Activated gamma-delta T cell treated with anti-CD3 and anti-CD28 coated beads, Interleukin-2, amount 50 U/mL, for 16 hours (primary cell): ENCODE data around the gene CARD9.

Experiments used
- DNase-seq: peaks from one replicate; pipeline ENCODE4 v3.0.0-alpha.2; 2020; ENCODE audit warnings: low read depth

CARD9 gene

GRCh38 chr9:136380381-136380780 lies 6.9 kb upstream of the CARD9 start:
- no peak for DNase-seq

- DNase-seq = no peak
These were observed 6.4 kb upstream of the CARD9 start for GRCh38 chr9:136379891-136380290.

DNA sequence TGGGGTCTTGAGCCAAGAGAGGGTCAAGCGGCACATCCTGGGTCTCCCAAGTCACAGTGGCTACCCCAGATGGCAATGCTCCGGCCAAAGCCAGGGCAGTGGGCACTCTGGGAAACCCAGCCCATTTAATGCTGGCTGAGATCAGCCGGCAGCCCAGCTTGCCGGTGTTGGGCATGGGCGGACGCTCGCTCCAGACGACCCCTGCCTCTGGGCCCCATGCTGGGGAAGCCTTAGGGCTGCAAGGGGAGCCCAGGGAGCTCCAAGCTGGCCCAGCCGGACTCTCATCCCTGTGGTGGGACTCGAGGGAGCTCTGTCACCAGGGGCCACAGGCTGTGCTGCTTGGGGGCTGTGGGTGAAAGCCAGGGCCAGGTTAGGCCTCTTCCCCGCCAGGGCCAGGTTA lies 5.9 kb upstream of the CARD9 start:
- no peak for DNase-seq

DNA sequence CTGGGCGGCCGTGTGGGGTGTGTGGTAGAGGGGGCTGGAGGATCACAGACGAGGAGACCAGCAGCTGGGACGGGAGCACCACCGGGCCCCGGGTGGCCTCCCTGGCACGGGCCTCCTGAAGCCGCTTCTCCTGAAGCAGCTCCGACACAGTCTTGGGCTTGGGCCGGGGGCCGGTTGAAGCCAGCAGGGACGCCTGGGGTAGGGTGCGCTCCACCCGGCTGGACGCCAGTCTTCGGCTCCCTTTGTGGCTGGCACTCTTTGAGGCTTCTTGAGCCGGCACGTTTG lies 5.5 kb upstream of the CARD9 start:
- DNase-seq = no peak

DNA sequence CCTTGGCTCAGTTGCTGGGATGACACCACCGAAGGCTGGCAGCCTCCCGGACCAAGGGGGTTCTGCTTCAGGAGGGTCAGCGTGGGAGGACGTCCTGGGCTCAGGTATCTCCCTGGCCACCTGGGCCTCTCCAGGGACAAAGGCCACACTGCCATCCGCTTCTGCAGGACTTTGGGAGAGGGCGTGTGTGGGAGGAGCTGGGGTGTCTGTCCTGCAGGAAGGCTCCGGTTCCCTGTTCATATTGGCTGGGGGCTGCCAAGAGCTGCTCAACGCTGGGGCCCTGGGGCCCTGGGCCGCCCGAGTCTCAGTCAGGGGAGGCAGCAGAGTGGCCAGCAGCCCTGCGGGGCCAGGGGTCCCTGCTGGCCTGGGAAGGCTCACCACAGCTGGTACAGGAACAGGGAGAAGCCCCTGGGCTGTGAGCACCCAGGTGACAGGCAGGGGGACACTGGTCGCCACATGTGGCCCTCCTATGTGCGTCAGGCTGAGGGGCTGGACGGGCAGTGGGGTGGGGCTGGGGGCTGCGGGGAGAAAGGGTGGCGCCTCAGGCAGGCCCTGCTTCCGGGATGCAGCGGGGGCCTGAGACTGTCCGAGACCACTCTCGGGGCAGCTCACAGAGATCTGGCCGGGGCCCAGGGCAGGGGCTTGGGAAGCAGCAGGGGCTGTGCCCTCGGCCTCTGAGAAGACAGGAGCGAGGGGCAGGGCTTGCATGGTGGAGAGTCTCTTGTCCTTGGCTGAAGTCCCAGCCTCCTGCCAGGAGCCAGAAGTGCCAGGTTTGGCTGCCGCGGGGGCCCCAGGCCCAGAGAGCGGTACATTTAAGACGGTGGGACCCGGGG lies 4.9 kb upstream of the CARD9 start:
- no peak for DNase-seq

- no peak for DNase-seq
These were observed 4.1 kb upstream of the CARD9 start for GRCh38 chr9:136377341-136378169.

DNA sequence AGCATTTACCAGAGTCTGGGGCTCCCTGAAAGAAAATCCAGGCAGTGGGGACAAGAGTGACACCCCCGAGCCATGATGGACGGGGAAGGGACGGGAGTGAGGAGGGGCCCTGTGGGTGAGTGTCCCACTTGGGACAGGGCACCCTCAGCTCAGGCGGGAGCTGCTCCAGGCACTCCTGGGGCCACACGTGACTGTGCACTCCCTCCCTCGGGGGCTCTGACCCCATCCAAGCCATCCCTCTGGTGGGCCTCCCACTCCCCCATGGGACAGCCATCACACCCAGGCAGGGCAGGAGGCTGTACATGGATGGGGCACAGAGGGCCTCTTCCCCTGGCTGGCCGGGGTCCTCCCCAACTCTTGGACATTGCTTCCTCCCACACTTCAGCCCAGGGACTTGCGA lies 3.0 kb upstream of the CARD9 start:
- DNase-seq = no peak

- DNase-seq = no peak
These were observed 1.6 kb upstream of the CARD9 start for GRCh38 chr9:136375096-136375495.

DNA sequence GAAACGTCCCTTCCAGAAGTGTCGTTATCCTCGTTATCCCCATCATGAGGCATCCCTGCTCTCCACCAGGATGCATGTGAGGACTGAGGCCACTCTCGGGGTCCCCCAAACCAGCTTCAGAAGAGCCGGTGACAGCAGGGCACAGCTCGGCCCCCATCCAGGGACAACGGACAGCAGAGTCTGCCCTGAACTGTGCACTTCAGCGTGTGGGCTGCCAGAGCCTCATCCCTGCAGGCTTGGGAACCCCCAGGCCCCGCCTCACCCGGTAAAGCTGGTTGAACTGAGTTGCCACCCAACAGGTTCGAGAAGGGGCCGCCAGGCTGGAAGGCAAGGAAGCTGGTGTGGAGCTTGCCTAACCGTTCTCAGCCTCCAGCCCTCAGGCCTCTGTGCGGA lies 710 bp upstream of the CARD9 start:
- DNase-seq = no peak

DNA sequence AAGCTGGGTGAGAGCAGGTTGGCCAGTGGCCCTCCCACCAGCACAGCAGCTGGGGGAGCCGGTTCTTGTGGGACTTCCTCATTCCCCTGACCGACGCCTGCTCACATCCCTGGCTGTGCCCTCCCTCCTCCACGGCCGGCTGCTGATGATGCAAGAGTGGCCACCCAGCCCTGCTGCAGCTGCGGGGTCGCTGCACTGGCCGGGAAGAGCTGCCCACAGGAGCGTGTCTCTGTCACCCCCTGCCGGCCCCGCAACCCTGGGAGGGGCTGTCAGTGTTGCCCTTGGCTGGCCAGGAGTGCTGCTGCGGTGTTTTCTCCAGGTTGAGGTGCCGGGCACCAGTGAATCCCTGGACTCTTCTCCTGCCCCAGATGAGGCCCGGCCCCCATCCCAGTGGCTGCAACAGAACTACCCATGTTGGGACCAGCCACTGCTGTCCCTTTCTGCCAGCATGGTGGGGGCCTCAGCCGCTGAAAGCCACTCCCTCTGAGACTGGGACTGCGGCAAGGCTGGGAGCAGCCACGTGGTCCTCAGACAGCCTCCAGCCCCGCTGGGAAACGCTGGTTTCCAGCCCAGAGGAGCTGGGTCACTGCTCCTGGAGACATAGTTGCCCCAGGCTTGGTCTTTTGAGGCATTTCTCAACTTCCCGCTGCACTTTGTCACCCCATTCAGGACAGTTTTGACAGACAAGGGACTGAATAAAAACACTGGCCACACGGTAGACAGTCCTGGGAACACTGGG lies 739 bp downstream of the CARD9 start:
- no peak for DNase-seq

DNA sequence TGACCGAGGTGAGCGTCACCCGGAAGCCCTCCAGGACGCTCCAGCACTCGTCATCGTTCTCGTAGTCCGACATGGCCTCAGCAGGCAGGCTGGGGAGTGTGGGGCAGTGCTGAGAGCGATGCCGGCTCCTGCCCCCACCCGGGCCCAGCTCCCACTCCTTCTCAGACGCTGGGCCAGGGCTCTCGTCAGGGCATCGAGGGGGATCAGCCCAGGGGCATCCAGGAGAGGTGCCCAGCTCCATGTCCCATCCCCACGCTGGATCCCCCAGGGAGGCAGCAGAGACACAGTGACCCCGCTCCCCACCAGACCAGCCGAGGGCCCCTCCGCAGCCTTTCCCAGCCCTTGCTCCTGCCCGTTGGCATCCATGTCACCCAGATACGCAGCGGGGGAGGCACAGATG lies 1.5 kb downstream of the CARD9 start:
- no peak for DNase-seq

DNA sequence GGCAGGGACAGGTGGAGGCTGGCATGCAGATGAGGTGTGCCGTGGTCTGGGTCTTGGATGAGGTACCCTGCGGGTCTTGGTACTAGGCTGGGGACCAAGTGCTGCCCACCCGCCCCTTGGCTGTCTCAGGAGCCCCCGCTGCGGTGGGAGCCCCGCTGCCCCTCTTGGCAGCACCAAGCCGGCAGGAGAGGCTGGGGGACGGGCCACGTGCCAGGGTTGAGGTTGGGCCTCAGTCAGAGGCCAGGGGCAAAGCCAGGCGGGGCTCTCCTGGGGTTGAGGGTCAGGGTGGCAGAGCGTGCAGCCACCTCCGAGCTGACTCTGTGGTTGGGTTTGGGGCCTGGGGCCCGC lies 2.0 kb downstream of the CARD9 start:
- no peak for DNase-seq

- DNase-seq = no peak
These were observed 2.6 kb downstream of the CARD9 start for GRCh38 chr9:136370687-136371532.

GRCh38 chr9:136370037-136370436 lies 3.4 kb downstream of the CARD9 start:
- no peak for DNase-seq

GRCh38 chr9:136368190-136368589 lies 5.3 kb downstream of the CARD9 start:
- DNase-seq = no peak

- DNase-seq = no peak
These were observed 5.9 kb downstream of the CARD9 start for GRCh38 chr9:136367296-136368145.

DNA sequence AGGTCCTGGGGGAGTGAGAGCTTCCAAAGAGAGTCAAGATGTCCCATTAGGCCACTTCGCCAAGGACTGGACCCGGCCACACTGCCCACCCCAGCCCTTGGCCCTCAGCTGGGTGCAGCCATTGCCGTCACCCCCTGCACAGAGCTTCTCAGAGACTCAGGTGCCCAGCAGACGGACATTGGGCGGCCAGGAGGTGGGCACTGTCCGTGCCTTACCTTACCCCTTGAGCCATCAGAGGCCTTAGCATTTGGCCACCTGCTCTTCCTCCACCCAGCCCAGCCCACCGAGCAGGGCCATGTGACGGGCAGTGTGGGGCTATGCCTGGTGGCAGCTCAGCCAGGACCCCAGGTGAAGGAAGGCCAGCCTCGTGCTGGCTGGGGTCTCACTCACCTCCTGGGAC lies 6.6 kb downstream of the CARD9 start:
- no peak for DNase-seq

- DNase-seq = no peak
These were observed 7.7 kb downstream of the CARD9 start for GRCh38 chr9:136365775-136366222.

DNA sequence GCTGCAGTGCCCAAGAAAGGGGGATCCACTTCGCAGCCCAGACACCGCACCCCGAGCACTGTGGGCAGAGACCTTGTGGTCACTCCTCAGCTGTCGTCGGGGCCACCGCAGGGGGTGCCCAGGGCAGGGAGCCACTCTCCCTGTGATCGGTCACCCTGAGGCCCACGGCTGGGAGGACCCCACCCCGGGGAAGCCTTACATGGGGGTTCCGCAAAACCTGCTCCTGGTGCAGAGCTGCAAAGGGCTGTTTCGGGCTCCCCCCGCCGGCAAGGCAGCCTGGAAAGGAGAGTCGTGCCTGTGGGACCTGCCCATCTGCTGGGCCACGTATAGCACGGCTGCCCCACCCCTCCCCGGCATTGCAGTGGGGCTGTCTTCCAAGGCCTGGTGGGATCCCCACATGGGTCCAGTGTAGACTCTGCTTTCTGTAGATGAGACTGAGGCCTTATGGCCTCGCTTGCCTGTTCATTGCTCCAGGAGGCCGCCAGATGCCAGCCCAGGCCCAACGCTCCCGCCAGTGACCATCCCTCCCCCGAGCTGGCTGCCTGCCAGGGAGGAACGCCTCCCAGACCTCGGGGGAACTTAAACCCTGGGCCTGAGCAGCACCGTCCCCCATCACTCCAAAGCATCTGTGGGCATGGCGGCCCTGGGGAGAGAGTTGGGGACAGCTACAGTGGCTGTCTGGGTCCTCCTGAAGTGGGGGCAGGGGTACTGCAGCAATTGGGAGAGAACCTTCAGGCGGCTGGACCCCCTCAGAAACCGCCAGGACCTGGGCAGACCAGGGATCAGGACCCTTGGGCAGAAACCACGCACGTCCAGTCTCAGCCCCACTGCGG lies 8.3 kb downstream of the CARD9 start:
- no peak for DNase-seq
